ENCODE measurements around the gene SPATA3.
"Not testable (repeated sequence)": the region's sequence is repeated elsewhere in the genome, so short reads cannot be mapped to it uniquely, and the experiment has no call there.

SPATA3 gene

GRCh38 chr2:230999477-230999876, 3.6 kb downstream of the SPATA3 start:
- DNase-seq, result no peak

GRCh38 chr2:231000211-231000904, 4.4 kb downstream of the SPATA3 start:
- DNase-seq, result no peak

- no peak for DNase-seq
These were observed 5.1 kb downstream of the SPATA3 start for GRCh38 chr2:231001036-231001435.

- no peak for DNase-seq
These were observed 6.0 kb downstream of the SPATA3 start for GRCh38 chr2:231001921-231002320.

- no peak for DNase-seq
These were observed 6.7 kb downstream of the SPATA3 start for GRCh38 chr2:231002641-231003040.

- DNase-seq, result no peak
These were observed 7.3 kb downstream of the SPATA3 start for GRCh38 chr2:231003186-231003585.

GRCh38 chr2:231004930-231005329, 9.0 kb downstream of the SPATA3 start:
- DNase-seq, result not testable (repeated sequence)

GRCh38 chr2:231007286-231008098, 11.6 kb downstream of the SPATA3 start:
- no peak for DNase-seq

- no peak for DNase-seq
These were observed 12.2 kb downstream of the SPATA3 start for GRCh38 chr2:231008131-231008530.

- no peak for DNase-seq
These were observed 13.5 kb downstream of the SPATA3 start for GRCh38 chr2:231009236-231009919.

- DNase-seq, result no peak
These were observed 14.3 kb downstream of the SPATA3 start for GRCh38 chr2:231010201-231010730.

GRCh38 chr2:231011526-231011925, 15.6 kb downstream of the SPATA3 start:
- DNase-seq, result no peak

- no peak for DNase-seq
These were observed 16.5 kb downstream of the SPATA3 start for GRCh38 chr2:231012463-231012862.

GRCh38 chr2:231013820-231014219, 17.9 kb downstream of the SPATA3 start:
- no peak for DNase-seq

- no peak for DNase-seq
These were observed 19.6 kb downstream of the SPATA3 start for GRCh38 chr2:231015478-231015877.

- DNase-seq, result no peak
These were observed 20.0 kb downstream of the SPATA3 start for GRCh38 chr2:231015926-231016325.

GRCh38 chr2:231016566-231017230, 20.8 kb downstream of the SPATA3 start:
- DNase-seq, result no peak

GRCh38 chr2:231017231-231017598, 21.3 kb downstream of the SPATA3 start:
- DNase-seq, result no peak

- DNase-seq, result no peak
These were observed 22.3 kb downstream of the SPATA3 start for GRCh38 chr2:231018184-231018583.

GRCh38 chr2:231025059-231025458, 29.1 kb downstream of the SPATA3 start:
- not testable (repeated sequence) for DNase-seq

- DNase-seq, result no peak
These were observed 33.0 kb downstream of the SPATA3 start for GRCh38 chr2:231028889-231029288.

GRCh38 chr2:231029563-231029962, 33.6 kb downstream of the SPATA3 start:
- DNase-seq, result no peak

- DNase-seq, result no peak
These were observed 34.8 kb downstream of the SPATA3 start for GRCh38 chr2:231030725-231031124.

Measured in activated T-cell treated with anti-CD3 and anti-CD28 coated beads, Interleukin-2, amount 50 U/mL, for 1 hour (primary cell).